ENCODE results near the gene IL23R.

Gene IL23R

DNA sequence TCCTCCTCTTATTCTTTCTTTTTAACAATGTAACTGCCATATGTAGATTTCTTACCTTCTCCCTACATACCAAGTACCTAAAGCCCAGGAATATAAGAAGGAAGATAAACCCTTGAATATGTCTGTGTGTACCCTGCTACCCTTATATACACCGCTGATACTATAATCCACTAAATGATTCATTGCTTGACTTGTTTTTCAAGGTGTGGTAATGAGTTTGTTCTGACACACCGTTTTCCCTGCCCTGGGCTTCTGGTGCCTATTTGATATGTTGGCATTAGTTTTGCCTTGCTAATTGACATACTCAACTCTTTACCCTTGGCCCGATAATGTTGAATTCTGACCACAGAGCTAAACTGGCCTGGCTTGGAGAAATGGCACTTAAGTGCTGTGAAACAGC is 64.3 kb downstream of the IL23R start:
- DNase-seq, result no peak

DNA sequence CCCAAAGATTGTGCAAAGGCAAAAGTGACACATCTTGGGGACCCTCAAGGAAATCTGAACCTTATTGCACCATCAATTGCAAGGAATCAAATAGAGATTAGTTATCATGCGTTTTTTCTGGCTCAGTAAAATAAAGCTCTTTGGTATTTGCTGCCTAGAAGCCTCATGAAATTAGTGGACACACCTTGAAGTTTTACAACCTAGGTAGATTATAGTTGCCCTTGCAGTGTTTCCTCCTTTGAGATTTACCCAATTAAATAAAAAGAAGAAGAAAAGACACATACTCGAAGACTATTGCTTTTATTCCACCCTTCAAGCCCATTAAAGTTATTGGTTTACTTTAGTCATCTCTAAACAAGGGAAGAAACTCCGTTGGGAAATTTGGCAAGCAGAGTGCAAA is 70.0 kb downstream of the IL23R start:
- no peak for DNase-seq

DNA sequence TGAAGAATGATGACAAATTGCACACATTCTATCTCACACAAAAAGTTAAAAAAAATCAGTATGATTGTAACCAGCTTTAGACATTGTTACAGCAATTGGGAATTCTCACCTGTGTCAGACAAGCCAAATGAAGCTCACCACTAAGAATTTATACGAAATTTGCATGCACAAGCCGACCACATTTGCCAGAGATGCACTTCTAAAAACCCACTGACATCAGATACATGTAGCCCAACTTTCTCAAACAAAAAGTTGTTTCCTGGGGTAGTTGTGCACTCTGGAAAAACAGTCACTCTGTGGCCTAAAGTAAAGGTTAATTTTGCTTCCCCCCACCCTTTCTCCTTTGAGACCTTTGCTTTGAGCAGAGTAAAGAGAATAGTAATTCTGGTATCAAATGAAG is 73.5 kb downstream of the IL23R start:
- no peak for DNase-seq

DNA sequence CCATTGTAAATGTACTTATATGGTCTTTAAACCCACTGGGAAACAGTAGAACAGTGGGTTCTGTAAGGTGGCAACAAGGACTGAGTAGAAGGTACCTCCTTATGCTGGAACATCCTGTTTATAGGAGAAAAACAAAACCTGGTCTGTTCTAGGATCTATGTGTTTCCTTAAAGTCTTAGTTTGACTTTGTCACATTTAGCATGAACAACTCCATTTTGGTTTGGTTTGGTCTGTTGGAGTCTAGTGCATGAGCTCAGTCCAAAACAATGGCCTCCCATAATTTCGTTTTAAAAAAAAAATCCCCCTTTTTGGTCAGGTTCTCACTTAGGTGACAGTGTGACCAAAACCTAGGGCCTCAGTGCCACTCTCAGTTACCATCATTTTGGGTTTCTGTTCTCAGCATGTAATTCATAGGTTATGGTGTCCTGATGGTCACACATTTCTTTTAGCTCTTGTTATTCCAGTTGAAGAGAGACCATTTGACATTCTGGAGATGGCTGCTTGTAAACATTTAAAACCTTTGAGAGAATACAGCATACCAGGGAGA is 75.0 kb downstream of the IL23R start:
- no peak for DNase-seq

DNA sequence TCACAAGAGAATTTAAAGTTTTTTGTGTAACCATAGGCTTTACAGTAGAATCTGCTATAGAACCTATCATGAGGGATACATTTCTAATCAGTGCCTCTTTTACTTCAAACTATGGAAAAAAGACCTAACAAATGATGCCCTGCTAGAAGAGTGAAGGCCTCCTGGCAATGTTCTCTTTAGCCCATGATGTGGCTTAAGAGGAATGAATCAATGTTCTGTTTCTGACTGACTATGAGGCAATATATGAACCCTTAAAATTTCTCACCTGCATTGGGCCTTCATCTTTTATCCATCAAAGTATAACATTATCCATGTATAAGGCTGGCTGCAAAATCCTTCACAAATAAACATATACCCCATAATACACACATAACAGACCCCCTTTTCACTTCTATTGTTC is 75.8 kb downstream of the IL23R start:
- no peak for DNase-seq

- DNase-seq, result no peak
Measured at GRCh38 chr1:67250051-67250653, 83.9 kb downstream of the IL23R start.

GRCh38 chr1:67256291-67257172 is 90.3 kb downstream of the IL23R start:
- no peak for DNase-seq

DNA sequence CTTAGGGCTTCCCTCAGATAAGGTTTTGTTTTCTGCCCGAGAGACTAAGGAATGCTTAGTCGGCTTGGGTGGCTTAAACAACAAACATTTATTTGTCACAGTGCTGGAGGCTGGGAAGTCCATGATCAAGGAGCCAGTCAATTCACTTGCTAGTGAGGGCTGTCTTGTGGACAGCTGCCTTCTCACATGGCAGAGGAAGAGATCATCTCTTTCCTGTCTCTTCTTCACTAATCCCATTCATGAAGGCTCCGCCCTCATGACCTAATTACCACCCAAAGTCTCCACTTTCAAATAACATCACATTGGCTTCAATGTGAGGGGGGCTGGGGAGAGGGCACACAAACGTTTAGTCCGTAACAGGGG is 90.9 kb downstream of the IL23R start:
- DNase-seq, result no peak

GRCh38 chr1:67261680-67262079 is 95.4 kb downstream of the IL23R start:
- DNase-seq, result no peak

DNA sequence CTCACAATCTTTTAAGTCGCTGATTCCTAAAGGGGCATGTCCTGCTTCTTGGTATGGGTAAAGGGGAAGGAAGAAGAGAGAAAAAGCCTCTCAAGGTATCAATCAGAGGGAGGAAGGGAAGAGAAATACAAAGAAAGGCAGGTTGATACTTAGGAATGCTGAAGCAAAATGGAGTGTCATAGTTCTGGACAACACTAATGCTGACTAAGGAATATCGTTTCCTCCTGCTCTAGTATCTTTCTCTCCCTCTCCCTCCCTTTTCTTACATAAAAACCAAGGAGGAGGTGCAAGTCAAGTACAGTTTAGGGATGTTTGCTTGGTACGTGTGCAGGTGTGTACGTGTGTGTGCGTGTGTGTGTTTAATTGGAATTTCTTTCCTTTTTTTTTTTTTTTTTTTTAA is 96.5 kb downstream of the IL23R start:
- no peak for DNase-seq

GRCh38 chr1:67264152-67264551 is 97.9 kb downstream of the IL23R start:
- DNase-seq, result no peak

GRCh38 chr1:67264899-67265298 is 98.6 kb downstream of the IL23R start:
- DNase-seq, result no peak

DNA sequence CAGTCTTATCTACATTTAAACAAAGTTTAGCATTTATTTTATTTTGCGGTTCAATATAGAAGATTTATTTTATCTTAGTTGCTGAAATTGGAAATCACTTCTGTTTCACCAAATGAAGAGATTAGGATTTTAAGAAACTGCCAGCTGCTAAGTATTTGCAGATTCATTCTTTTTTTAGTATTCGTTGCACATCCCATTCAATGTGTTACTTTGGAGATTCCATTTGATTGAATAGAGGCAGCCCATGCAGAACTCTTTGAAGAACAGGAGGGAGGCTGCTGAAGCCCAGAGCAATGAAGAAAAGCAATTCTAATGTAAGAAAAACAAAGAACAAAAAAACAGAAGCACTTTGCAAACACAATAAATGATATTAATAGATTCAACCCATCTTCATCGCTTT is 102.8 kb downstream of the IL23R start:
- no peak for DNase-seq

DNA sequence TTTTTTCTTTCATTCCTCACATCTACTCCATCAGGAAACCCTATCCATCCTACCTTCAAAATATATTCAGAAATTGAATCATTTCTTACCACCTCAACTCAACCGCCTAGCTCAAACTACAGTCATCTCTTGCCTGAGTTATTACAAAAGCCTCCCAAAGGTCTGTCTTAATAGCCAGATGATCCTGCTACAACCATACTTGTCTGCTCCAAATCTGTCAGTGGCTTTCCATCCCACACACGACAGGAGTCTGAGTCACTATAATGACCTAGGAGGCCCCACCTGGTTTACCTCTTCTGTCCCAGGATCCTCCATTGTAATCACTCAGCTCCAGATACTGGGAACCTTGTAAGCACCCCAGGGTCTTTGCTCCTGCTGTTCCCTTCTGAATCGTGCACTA is 104.3 kb downstream of the IL23R start:
- DNase-seq, result no peak

DNA sequence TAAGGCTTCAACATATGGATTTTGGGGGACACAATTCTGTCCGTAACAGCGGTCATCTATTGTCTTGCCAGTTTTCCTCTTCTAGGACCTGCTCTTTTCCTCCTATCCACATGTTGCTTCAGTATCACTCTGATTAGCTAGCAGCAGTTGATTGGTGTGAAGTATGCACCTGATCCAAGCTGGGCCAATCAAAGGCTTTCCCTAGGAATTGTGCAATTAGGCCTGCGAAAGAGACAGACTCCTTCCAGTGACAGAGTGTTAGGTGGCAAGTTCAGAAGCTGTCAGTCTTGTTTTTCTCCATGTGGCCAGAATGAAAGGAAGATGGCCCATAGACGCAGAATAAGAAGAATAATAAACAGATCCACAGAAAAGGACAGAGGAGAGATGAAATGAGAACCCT is 107.3 kb downstream of the IL23R start:
- DNase-seq, result no peak

- DNase-seq, result no peak
Measured at GRCh38 chr1:67274623-67275325, 108.5 kb downstream of the IL23R start.

GRCh38 chr1:67280696-67281095 is 114.4 kb downstream of the IL23R start:
- DNase-seq, result no peak

DNA sequence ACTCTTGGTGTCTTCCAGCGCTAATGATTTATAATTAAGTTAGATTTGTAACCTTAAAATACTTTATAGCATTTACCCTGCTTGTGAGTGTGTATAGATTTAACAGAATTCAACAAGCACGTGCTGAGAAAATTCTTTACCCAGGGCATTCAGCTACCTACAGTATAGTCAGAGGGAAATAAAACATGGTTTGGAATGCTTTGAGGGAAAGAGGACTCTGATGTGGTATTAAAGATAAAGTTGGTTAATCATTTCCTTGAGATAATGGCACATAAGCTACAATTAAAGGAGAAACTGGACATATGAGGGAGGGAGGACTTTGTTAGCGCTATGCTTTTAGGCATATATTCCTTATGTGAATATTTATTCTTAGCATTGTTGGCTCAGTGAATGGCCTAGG is 115.0 kb downstream of the IL23R start:
- DNase-seq, result no peak

- DNase-seq, result no peak
Measured at GRCh38 chr1:67285780-67286488, 119.7 kb downstream of the IL23R start.

DNA sequence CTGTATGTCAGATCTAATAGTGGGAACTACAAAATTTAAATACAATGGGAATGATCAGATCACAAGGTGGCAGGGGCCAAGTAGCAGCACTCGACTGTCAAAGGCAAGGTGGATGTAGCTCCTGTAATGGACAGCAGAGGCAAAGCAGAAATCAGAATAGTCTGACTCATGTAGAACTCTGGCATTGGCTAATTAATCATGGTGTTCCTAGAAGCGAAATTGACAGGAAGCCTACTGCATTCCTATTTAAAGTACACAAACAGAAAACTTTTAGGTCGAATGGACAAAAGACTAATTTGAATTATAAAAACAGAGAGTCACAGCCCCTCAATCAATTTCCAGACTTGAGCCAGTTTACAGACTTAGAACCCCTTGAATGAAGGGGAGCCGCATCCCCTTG is 124.0 kb downstream of the IL23R start:
- DNase-seq, result no peak

DNA sequence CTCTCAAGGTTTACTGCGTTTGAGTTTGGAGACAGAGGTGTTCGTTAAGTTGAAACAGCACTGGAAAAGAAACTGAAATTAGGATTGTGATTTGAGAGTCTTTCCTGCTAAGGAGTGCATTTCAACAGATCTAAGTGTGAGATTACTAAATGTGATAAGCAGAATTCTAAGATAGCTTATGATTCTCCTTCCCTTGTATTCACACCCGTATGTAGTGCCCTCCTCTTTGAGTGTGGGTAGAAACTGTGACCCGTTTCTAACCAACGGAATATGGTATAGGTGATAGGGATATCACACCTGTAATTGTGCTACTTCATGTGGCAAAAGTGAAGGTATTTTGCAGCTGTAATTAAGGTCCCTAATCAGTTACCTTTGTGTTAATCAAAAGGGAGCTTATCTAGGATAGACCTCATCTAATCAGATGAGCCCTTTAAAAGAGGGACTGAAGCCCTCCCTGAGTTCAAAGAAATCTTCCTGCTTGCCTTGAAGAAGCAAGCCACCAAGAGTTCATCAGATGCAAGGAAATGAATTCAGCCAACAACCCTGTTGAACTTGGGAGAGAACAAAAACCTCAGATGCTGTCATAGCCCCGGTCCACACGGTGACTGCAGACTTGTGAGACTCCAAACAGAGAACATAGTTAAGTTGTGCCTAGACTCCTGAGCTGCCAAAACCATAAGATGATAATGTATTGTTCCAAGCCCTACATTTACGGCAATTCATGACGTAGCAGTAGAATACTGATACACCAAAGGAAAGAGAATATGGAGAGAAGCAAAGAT is 128.8 kb downstream of the IL23R start:
- no peak for DNase-seq
